OCI-LY7 (cell line): ENCODE measurements around the gene PRRT4. TPM values are rescaled to one million over a fixed set of nuclear protein-coding genes. Genes with fewer than 3 reads are reported as not detected.

ENCODE experiments used
- BruUV-seq: library from RNA; stranded (reverse); fragments of 400-500 nt; replicated peaks from 2 replicates; lab custom pipeline; 2021; lab: Mats Ljungman, UMichigan
- CTCF ChIA-PET: fragments of 300-600 bp; sonication (Branson Sonifier 250); formaldehyde crosslinking; loops from one replicate; lab custom pipeline; 2022; ENCODE audit warnings: antibody characterized with exemption; ENCODE audit not compliant: unreplicated experiment; lab: Charles Lee
- POLR2A ChIA-PET: fragments of 300-600 bp; sonication (Branson Sonifier 250); formaldehyde crosslinking; loops from one replicate; lab custom pipeline; 2022; ENCODE audit warnings: antibody characterized with exemption; lab: Charles Lee
- DNase-seq: peaks from one replicate; pipeline ENCODE4 v3.0.0-alpha.2; 2015; ENCODE audit warnings: low spot score
- H2AFZ ChIP-seq: fragments of 200-600 bp; sonication (generic), shearing (Covaris generic); 2 replicates; pipeline ENCODE4 v1.6.1; 2014; ENCODE audit warnings: mild to moderate bottlenecking, antibody characterized with exemption, low read length, moderate library complexity
- H3K27ac ChIP-seq: fragments of 200-600 bp; sonication (generic); 2 replicates; pipeline ENCODE4 v1.5.1; 2014; ENCODE audit warnings: mixed run types, low read depth, mild to moderate bottlenecking, moderate library complexity, low read length, inconsistent platforms; ENCODE audit not compliant: poor library complexity, severe bottlenecking
- H3K36me3 ChIP-seq: fragments of 200-600 bp; sonication (generic); 2 replicates; pipeline ENCODE4 v1.6.1; 2014; ENCODE audit warnings: mild to moderate bottlenecking, antibody characterized with exemption, low read length, moderate library complexity, mixed read lengths; ENCODE audit not compliant: insufficient read depth
- H3K4me1 ChIP-seq: fragments of 200-600 bp; sonication (generic); 2 replicates; pipeline ENCODE4 v1.5.1; 2014; ENCODE audit warnings: mild to moderate bottlenecking, low read length; ENCODE audit not compliant: insufficient read depth, poor library complexity, severe bottlenecking
- H3K4me2 ChIP-seq: fragments of 200-600 bp; sonication (generic); 2 replicates; pipeline ENCODE4 v1.6.1; 2014; ENCODE audit warnings: mild to moderate bottlenecking, low read length
- H3K4me3 ChIP-seq: fragments of 200-600 bp; sonication (generic); 2 replicates; pipeline ENCODE4 v1.5.1; 2014; ENCODE audit warnings: mild to moderate bottlenecking, low read depth, low read length; ENCODE audit not compliant: poor library complexity, severe bottlenecking
- H3K79me2 ChIP-seq: fragments of 200-600 bp; sonication (generic); 2 replicates; pipeline ENCODE4 v1.6.1; 2016; ENCODE audit warnings: low read depth, mild to moderate bottlenecking, low read length, moderate library complexity, mixed read lengths; ENCODE audit not compliant: insufficient read depth
- H3K9me2 ChIP-seq: fragments of 200-600 bp; sonication (generic); 2 replicates; pipeline ENCODE4 v1.6.1; 2016; ENCODE audit warnings: mild to moderate bottlenecking, low read length, mixed read lengths; ENCODE audit not compliant: insufficient read depth
- H3K9me3 ChIP-seq: fragments of 200-600 bp; sonication (generic); 2 replicates; pipeline ENCODE4 v1.6.1; 2014; ENCODE audit warnings: mild to moderate bottlenecking, mixed run types, low read length, mixed read lengths
- H4K20me1 ChIP-seq: fragments of 200-600 bp; sonication (generic); 2 replicates; pipeline ENCODE4 v1.6.1; 2014; ENCODE audit warnings: mild to moderate bottlenecking, antibody characterized with exemption, low read length, moderate library complexity, mixed read lengths; ENCODE audit not compliant: insufficient read depth
- EZH2phosphoT487 ChIP-seq: fragments of 200-600 bp; sonication (generic); IDR thresholded peaks from 2 replicates; pipeline ENCODE4 v1.6.1; 2018; ENCODE audit warnings: low read depth, borderline replicate concordance, mild to moderate bottlenecking, mixed run types, antibody characterized with exemption, low read length, moderate library complexity, mixed read lengths
- intact Hi-C: fragments of 100-400 bp; cut with micrococcal nuclease; formaldehyde crosslinking; loops from one replicate; pipeline ENCODE4 v1.10.0; 2022; ENCODE audit not compliant: unreplicated experiment
- total RNA-seq, 2 experiments: library from RNA; depleted of rRNA in 1 of 2; stranded (reverse); fragments of >200 nt in 1 of 2; shearing (Covaris generic) in 1 of 2; gene quantifications; 2 replicates each; pipeline ENCODE4 v1.2.3, GENCODE V29; 2014 to 2022
- TF ChIP-seq, protein P1 (sequence below): fragments of 200-600 bp; sonication (generic); conservative IDR thresholded peaks from 2 replicates; pipeline ENCODE4 v1.5.1; 2014; ENCODE audit warnings: mild to moderate bottlenecking, antibody characterized with exemption, low read length, moderate library complexity, mixed read lengths

Gene PRRT4
- total RNA-seq, 2 experiments from 2014 or later = not detected

DNA sequence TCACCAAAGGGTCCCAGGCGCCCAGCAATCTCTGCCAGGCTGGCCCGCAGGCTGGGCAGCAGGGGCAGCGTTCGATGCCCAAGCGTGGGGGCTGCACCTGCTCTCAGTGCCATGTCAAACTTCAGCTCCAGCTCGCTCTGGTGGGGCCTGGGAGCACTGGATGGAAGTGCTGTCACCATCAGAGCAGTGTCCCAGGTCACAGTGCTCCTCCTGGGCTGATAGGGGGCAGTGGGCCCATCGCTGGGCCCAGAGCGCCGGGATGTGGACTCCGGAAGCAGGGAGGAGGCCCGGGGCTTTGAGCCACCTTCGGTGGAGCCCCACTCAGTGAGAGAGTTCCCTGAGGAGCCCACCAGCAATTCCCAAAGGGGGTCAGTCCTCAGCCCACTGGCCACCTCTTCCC, 2.2 kb downstream of the PRRT4 start:
- H3K27ac ChIP-seq = no peak overlapping the region
- TF ChIP-seq EZH2phosphoT487 = no peak
- no peak overlapping the region for H3K4me2 ChIP-seq
- DNase-seq = no peak
- no peaks in the 10 kb centered on the region for H3K9me3 ChIP-seq
- intact Hi-C loops = no loop called here
- no TSS peak for BruUV-seq
- no peaks in the 10 kb centered on the region for H3K79me2 ChIP-seq
- CTCF ChIA-PET = no interaction called here
- no peaks in the 10 kb centered on the region for H3K9me2 ChIP-seq
- no peak overlapping the region for H2AFZ ChIP-seq
- H3K4me3 ChIP-seq = no peak overlapping the region
- H3K4me1 ChIP-seq = no peaks in the 10 kb centered on the region
- no peaks in the 10 kb centered on the region for H4K20me1 ChIP-seq
- H3K36me3 ChIP-seq = no peaks in the 10 kb centered on the region
- POLR2A ChIA-PET = interaction anchor here (0.5 to 0.8 kb wide), 3 partner anchors 14 to 438 kb away, joined by 3 to 4 read pairs (median 3); no protein-coding TSS in a partner anchor

GRCh38 chr7:128358233-128358632, 3.3 kb downstream of the PRRT4 start:
- Histone ChIP-seq H4K20me1 (no peaks in the 10 kb centered on the region), H3K4me3 (no peak overlapping the region), H3K27ac (no peak overlapping the region), H3K9me2 (no peaks in the 10 kb centered on the region), H3K9me3 (no peaks in the 10 kb centered on the region), H2AFZ (no peak overlapping the region), H3K79me2 (no peaks in the 10 kb centered on the region), H3K4me2 (no peak overlapping the region), H3K4me1 (no peaks in the 10 kb centered on the region), H3K36me3 (no peaks in the 10 kb centered on the region)
- no peak for DNase-seq
- CTCF ChIA-PET = interaction anchor here (0.6 to 1.3 kb wide), 2 partner anchors 11 to 101 kb away, joined by 3 to 4 read pairs; no protein-coding TSS in a partner anchor
- intact Hi-C loops = no loop called here
- no peak for TF ChIP-seq EZH2phosphoT487
- TF ChIP-seq, protein P1, sequence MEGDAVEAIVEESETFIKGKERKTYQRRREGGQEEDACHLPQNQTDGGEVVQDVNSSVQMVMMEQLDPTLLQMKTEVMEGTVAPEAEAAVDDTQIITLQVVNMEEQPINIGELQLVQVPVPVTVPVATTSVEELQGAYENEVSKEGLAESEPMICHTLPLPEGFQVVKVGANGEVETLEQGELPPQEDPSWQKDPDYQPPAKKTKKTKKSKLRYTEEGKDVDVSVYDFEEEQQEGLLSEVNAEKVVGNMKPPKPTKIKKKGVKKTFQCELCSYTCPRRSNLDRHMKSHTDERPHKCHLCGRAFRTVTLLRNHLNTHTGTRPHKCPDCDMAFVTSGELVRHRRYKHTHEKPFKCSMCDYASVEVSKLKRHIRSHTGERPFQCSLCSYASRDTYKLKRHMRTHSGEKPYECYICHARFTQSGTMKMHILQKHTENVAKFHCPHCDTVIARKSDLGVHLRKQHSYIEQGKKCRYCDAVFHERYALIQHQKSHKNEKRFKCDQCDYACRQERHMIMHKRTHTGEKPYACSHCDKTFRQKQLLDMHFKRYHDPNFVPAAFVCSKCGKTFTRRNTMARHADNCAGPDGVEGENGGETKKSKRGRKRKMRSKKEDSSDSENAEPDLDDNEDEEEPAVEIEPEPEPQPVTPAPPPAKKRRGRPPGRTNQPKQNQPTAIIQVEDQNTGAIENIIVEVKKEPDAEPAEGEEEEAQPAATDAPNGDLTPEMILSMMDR = no peak
- POLR2A ChIA-PET = interaction anchor here (0.8 to 1.6 kb wide), 3 partner anchors 11 to 15 kb away, joined by 3 to 4 read pairs (median 4); no protein-coding TSS in a partner anchor
- no TSS peak for BruUV-seq

- POLR2A ChIA-PET = interaction anchor here (0.8 to 1.6 kb wide), 2 partner anchors 12 to 16 kb away, joined by 4 read pairs; no protein-coding TSS in a partner anchor
- Histone ChIP-seq H4K20me1 (no peaks in the 10 kb centered on the region), H3K4me1 (no peaks in the 10 kb centered on the region), H3K9me3 (no peaks in the 10 kb centered on the region), H3K4me2 (no peak overlapping the region), H2AFZ (no peak overlapping the region), H3K27ac (no peak overlapping the region), H3K79me2 (no peaks in the 10 kb centered on the region), H3K4me3 (no peak overlapping the region), H3K9me2 (no peaks in the 10 kb centered on the region), H3K36me3 (no peaks in the 10 kb centered on the region)
- BruUV-seq = no TSS peak
- TF ChIP-seq, protein P1 = no peak
- no peak for TF ChIP-seq EZH2phosphoT487
- DNase-seq = no peak
- intact Hi-C loops = no loop called here
- CTCF ChIA-PET = interaction anchor here (1.3 kb wide), 1 partner anchor 10 kb away, joined by 4 read pairs; no protein-coding TSS in a partner anchor
These were observed 4.3 kb downstream of the PRRT4 start for GRCh38 chr7:128357217-128357613.
